Measurements from ENCODE around the gene REPS1.

The REPS1 gene

GRCh38 chr6:138972226-138972665, 15.8 kb downstream of the REPS1 start:
- H3K4me3 ChIP-seq (ENCODE audit: control insufficient read depth, low read depth, low read length) = no peak overlapping the region
- DNase-seq (ENCODE audit: low read depth) = peak; percentile 69
- no peak for TF ChIP-seq CTCF (conservative IDR thresholded peaks at IDR 0.05; ENCODE audit: control insufficient read depth, insufficient read depth, low read depth, low read length)

- no peak for TF ChIP-seq CTCF (conservative IDR thresholded peaks at IDR 0.05; ENCODE audit: control insufficient read depth, insufficient read depth, low read depth, low read length)
- peak; percentile 79 for DNase-seq (ENCODE audit: low read depth)
- no peak overlapping the region for H3K4me3 ChIP-seq (ENCODE audit: control insufficient read depth, low read depth, low read length)
These were observed 16.5 kb downstream of the REPS1 start for GRCh38 chr6:138971601-138972000.

GRCh38 chr6:138970856-138971425, 17.1 kb downstream of the REPS1 start:
- peak; percentile 99 for DNase-seq (ENCODE audit: low read depth)
- TF ChIP-seq CTCF (conservative IDR thresholded peaks at IDR 0.05; ENCODE audit: control insufficient read depth, insufficient read depth, low read depth, low read length) = no peak
- H3K4me3 ChIP-seq (ENCODE audit: control insufficient read depth, low read depth, low read length) = no peak overlapping the region

GRCh38 chr6:138970159-138970558, 17.9 kb downstream of the REPS1 start:
- DNase-seq (ENCODE audit: low read depth) = peak; percentile 54
- H3K4me3 ChIP-seq (ENCODE audit: control insufficient read depth, low read depth, low read length) = no peak overlapping the region
- no peak for TF ChIP-seq CTCF (conservative IDR thresholded peaks at IDR 0.05; ENCODE audit: control insufficient read depth, insufficient read depth, low read depth, low read length)

DNA sequence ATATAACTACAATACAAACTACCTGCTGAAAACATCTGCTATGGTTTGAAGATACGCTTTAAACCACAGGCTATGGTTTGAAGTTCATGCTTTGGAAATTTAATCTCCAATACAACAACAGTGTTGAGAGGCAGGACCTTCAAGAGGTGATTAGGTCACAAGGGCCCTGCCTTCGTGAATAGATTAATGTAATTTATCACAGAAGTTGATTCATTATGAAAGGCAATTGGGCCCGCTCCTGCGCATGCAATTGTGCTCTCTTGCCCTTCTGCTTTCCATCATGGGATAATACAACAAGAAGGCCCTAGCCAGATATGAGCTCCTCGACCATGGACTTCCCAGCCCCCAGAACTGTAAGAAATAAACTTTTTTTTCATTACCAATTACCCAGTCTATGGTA, 21.2 kb downstream of the REPS1 start:
- TF ChIP-seq CTCF (conservative IDR thresholded peaks at IDR 0.05; ENCODE audit: control insufficient read depth, insufficient read depth, low read depth, low read length) = no peak
- DNase-seq (ENCODE audit: low read depth) = no peak
- H3K4me3 ChIP-seq (ENCODE audit: control insufficient read depth, low read depth, low read length) = no peak overlapping the region

DNA sequence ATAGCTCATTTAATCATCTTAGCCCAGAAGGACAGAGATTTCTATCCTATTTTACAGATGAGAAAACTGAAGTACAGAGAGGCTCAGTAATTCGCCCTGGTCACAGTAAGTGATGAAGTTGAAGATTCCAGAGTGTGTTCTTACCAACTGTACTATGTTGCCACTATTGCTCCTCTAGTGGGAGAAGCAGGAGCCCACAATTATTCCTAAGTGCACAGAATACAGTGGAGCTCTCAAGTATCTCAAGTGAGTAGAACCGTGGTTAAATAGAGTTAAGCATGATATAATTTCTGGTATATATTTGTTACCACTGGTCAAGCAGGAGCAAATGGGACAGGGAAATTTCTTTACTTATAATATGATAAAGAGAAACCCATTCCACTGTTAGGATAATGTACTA, 22.1 kb downstream of the REPS1 start:
- no peak for TF ChIP-seq CTCF (conservative IDR thresholded peaks at IDR 0.05; ENCODE audit: control insufficient read depth, insufficient read depth, low read depth, low read length)
- DNase-seq (ENCODE audit: low read depth) = no peak
- H3K4me3 ChIP-seq (ENCODE audit: control insufficient read depth, low read depth, low read length) = no peak overlapping the region
